HG02884 (cell line): ENCODE data around the gene MOV10.
A peak's percentile ranks its signal among the peaks of the same experiment; 100 is the strongest.

Source experiments
- ATAC-seq: cut with Tn5 transposase; IDR thresholded peaks from one replicate; pipeline ENCODE4 v1.9.1; 2021; ENCODE audit warnings: mild to moderate bottlenecking, moderate library complexity; ENCODE audit not compliant: unreplicated experiment

Gene MOV10

DNA sequence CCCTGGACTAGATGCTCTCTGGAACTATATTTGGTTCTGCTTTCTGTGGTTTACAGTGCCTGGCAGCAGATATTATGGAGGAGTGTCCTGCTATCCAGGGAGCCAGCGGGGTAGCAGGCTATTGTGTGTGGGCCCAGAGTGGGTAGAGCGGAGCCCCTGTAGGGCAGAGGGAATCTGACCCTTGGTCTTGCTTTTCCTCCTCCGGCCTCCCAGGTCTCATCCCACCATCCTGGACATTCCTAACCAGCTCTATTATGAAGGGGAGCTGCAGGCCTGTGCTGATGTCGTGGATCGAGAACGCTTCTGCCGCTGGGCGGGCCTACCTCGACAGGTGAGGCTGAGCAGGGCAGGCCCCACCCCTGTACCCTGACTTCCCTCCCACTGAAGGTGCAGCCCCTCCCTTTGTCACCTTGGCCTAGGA is 23.3 kb downstream of the MOV10 start:
- ATAC-seq = no peak

DNA sequence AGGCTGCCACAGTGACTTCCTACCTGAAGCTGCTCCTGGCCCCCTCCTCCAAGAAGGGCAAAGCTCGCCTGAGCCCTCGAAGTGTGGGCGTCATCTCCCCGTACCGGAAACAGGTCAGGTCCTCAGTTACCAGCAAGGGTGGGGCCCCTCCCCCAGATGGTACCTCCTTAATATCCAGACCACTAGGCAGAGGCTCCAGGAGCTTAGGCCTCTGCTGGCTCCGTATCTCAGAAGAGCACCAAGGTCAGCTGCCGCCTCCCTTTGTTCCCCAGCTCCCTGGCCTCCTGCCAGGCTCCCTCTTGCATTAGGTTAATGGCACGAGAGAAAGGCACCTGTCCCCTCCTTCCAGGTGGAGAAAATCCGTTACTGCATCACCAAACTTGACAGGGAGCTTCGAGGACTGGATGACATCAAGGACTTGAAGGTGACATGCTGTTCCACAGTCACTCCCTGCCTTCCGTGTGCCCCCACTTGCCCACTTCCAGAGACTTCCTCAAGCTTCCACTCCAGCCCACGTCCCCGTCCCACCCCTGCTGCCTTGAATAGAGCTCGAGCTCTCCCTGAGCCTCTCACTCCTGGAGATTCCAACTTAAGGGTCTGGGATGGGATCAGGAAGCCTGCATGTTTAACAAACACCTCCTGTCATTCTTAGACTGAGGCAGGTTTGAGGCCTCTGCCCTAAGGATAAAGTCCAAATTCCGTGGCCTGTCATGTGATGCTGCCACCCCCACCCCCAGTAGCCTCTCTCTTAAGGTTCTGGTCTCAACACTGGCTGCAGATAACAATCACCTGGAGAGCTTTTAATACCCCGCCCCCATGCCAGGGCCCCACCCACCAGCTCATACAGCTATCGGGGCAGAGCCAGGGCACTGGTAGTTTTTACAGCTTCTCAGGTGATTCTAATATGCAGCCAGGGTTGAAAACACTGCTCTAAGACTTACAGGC is 24.2 kb downstream of the MOV10 start:
- ATAC-seq = no peak

DNA sequence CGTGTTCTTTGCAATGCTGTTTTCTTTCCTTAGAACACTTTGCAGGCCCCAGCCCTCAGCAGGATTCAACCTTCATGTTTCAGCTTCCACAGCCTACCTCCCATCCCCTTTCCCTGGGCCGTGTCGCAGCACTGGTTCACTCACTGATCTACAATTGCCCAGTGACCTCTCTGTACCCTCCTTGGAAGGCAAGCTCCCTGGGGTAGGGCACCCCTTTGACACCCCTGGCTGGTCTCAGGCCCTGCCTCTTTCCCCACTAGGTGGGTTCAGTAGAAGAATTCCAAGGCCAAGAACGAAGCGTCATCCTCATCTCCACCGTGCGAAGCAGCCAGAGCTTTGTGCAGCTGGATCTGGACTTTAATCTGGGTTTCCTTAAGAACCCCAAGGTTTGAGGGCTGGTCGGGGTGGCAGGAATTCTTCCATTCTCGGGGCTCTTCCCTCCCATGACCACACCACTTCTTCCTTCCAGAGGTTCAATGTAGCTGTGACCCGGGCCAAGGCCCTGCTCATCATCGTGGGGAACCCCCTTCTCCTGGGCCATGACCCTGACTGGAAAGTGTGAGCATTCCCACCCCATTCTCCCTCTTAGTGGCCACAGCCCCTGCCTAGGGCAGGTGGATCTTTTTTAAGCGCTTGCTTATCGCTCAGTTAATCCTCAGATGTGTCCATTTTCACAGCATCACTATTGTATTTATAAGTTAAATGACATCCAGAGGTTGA is 25.1 kb downstream of the MOV10 start:
- no peak for ATAC-seq

DNA sequence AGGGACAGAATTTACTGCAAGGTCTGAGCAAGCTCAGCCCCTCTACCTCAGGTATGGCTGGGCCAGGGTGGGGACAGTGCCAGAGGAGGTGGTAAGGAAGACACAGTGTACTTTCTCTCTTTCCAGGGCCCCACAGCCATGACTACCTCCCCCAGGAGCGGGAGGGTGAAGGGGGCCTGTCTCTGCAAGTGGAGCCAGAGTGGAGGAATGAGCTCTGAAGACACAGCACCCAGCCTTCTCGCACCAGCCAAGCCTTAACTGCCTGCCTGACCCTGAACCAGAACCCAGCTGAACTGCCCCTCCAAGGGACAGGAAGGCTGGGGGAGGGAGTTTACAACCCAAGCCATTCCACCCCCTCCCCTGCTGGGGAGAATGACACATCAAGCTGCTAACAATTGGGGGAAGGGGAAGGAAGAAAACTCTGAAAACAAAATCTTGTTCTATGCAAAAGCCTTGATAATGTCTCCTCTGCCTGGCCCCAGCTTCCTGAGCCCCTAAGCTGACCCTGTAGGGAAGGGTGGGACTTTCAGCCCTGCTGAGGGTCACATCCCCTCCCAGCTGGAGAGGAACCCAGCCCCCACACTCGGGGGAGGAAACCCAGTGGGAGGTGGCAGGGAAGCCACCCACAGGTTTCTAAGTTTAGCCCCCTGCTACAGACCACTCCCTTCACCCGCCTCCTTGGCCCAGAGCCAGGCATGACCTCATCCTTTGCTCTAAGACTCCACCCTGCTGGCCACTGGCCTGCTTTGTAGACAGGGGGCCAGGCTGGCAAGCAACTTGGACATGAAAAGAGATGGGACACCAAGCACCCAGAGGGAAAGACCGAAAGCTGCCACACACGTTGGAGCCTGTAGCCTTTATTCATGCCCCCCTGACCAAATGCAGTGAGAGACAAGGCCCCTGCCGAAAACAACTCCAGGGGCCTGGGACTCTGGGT is 26.1 kb downstream of the MOV10 start:
- ATAC-seq = no peak

DNA sequence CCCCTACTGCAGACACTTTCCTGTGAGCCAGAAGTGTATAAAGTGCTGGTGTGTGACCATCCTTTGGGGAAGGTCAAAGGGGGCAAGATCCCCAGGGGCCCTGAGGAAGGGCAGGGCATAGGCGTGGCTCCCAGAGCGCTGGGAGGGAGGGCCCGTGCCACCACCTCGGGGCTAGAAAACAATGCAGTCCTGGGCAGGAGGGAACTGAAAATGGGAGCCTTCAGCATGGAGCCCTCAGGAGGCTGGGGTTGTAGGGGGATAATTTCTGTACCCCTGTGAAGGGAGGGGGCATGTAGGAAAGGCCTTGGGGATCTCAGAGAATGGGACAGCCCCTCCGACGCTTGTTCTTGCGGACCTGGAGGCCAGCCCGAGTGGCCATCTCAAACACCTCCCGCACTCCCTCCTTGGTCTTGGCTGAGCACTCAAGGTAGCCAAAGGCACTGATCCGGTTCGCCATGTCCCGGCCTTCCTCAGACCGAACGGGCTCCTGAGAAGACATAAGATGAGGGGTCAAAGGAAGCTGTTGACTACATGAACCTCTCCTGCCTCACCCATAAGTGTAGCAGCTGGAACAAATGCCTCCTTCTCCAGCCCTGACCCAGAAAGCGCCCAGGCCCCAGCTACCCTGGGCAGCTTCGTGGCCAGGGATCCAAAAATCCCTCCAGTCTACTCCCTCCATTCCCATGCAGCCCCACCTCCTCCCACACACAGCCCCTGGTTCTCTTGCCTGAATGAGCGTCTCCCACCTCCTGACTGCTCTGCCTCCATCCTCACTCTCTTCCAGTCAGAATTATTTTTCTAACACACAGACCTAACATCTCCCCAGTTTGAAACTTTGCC is 27.0 kb downstream of the MOV10 start:
- ATAC-seq = no peak

DNA sequence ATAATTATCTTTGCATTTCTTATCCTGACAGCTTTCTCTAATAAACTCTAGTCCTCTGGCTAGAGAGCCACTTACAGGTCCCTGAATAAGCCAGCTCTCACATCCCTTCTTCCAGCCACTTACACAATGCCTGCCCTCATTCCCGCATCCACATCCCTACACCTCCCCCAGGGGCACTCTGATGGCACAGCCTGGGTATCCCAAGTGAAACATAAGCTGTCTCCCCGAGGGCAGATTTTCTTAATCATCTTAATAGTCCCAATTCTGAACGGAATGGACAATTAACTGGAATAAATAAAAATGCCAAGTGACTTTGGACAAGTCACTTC is 27.6 kb downstream of the MOV10 start:
- no peak for ATAC-seq

DNA sequence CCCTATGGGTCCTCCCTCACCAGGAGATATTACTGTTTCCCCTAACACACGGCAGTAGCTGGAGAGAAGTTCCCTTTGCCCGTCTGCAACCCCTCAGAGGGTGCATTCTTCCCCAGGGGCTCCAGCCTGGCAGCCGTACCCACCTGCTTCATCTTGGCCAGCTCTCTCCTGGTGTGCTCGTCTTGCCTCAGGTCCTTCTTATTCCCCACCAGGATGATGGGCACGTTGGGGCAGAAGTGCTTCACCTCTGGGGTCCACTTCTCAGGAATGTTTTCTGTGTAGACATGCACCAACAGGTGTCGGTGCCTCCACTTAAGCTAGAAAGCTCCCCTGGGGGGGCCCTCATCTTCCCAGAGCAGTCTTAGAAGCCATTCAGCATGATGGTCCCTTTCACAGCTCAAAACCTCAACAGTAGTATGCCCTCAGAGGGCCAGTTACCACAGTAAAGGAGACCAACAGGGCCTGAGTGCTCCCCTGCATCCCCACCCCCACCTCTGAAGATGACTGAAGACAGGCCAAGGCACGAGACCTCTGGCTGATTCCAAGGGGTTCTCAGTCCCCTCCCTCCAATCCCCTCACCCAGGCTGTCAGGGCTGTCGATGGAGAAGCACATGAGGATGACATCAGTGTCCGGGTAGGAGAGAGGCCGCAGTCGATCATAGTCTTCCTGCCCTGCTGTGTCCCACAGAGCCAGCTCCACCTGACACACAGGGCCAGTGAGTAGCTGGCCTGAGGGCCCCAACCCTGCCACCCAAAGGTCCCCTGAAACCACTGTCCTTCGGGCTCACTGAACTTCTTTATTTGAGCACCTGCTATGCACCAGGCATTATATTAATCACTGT is 28.2 kb downstream of the MOV10 start:
- no peak for ATAC-seq

DNA sequence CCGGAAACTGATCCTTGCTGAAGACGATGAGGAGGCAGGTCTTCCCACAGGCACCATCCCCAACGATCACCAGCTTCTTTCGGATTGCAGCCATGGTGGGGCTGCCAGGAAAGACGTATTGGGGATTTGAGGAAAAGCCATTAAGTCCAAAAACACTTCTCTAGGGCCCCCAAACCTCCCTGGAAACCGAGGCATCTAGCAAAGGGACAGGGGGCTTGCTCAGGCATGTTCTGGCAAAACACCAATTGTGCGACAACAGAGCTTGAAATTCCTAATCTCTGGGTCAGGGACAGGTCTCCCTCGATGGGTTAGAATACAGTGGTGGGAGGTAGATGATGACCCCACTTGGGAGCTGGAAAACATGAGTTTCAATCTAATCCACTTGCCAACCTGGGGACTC is 29.2 kb downstream of the MOV10 start:
- ATAC-seq = no peak

DNA sequence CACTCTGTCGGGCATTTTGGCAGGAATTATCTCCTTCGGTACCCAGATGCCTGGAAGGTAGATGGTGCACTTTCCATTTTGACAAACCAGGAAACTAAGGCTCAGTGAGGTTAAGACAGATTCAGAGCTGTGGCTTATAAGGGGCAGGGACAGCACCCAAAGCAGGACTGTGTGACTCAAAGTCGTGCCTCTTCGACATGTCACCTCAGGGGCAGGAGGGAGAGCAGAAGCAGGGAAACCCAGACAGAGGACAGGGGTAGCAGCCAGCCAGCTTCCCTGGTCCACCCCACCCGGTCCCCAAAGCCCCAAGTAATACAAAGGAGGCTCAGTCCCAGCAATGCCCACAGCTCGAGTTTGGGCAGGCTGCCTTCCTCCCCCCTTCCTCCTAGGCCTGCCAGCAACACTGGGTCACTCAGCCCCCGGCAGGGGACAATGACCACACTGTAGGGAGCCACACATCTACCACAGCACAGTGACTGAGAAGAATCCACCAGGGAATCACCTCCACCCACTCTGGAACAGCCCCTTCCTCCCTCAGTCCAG is 30.0 kb downstream of the MOV10 start:
- ATAC-seq = no peak

DNA sequence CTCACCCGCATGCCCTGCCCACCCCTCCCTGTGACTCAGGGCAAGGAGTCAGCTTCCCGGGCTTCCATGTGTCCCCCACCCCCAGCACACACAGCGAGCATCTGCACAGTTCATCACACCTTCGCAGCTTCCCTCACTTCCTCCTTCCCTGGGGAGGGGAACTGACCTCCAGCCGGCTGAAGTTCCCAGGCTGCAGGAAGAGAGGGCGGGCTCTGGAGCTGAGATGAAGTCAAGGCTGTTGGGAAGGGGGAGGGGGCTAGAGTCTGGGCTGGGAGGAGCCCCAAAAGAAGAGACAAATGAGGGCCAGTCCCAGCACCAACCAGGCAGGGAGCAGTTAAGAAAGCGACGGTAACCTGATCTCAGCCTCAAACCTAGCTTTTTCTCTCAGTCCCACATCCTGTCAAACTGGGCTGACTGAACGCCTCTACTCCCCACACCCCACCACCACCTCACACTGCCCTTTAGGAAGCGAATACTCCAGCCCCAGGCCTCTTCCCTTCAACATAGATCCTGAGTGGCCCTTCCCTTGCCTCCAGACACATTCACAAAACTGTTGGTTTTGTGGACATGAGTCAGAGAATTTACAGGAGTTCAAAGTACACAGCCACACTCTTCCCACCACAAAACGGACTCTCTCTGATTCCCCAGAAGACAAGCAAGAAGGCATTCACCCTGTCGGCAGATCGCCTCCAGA is 30.6 kb downstream of the MOV10 start:
- ATAC-seq = peak; percentile 57

DNA sequence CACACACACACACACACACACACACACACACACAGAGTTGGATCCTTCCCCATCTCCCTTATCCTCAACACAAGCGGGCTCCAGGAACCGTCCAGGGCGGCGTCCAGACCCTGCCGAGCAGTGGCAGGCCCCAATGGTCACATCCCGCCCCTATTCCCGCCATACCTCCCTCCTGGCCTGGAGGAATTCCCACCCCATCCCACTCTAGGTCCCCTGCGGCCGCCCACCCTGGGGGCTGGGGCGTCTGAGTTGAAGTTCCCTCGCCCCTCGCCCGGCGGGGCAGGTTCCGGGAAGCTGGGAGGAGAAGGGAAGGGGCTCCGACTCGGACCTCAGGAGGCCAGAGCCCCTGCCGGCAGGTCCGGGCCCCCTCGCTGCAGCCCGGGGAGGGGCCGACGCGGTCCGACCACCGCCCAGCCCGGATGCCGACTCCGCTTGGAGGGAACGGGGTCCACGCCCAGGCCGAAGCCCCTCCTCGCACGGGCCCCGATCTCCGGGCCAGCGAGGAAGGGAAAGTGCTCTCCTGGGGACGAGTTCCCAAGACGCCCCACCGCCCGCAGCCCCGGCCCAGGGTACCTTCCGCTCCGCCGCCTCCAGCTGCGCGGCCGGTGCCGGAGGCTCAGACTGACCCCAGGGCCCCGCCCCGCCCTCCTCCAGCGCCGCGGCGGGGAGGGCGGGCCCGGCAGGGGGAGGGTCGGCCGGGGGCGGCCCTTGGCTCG is 32.2 kb downstream of the MOV10 start, which contains the start of gene RHOC:
TSS of gene RHOC (minus strand) at position 623 of the 716 bp plus-strand sequence. CDS start 3,328 bp downstream, outside the sequence.
- ATAC-seq = peak; percentile 46

DNA sequence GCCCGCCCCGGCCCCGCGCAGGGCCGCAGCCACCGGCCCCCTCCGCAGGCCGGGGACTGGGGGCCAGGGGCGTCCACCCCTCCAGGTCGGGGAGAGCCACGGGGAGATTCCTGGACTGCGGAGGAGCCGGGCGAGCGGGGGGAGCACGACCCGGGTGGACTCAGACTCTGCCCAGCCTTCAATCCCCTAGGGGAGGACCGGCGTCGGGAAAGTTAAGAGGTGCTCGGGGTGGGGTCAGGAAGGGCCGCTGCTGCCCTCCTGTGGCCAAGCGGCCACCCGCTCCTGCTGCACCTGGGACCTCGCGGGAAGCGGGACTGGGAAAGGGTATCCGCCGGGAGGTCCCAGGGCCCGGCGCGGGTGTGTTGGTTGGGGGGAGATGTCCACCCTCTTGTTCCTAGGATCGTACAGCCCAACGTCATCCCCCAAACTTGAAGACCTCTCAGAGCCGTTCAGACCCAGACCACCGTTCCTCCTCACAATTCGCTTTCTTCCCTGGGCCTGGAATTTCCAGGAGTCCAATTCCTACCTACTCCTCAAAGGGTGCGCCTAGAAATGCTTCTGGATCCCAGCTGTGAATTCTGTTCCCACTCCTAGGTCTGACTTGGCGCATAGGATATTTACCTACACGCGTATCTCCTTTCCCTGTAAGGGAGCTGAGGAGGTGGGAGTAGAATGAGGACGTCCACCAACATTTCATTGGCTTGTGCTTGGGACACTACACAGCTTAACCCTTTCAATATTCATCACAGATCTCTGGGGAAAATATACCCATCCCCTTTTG is 33.0 kb downstream of the MOV10 start:
- peak; percentile 43 for ATAC-seq

DNA sequence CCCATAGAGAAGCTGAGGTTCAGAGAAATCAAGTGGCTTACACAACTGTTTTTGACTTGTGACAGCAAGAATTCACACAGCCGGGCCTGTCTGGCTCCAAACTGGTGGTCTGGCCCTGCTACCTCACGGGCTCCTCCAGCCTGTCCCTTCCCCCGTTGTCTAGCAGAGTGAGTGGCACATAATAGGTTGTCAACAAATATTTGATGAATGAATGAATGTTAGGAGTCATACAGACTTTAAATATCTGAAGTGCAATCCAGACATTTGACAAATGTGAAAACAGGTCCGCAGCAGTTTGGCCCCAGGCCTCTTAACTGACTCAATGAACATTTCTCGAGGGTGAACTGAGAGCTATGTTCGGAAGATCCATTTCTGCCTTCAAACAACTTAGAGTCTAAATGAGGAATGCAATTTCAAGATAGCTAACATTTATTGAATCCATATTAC is 33.6 kb downstream of the MOV10 start:
- no peak for ATAC-seq

DNA sequence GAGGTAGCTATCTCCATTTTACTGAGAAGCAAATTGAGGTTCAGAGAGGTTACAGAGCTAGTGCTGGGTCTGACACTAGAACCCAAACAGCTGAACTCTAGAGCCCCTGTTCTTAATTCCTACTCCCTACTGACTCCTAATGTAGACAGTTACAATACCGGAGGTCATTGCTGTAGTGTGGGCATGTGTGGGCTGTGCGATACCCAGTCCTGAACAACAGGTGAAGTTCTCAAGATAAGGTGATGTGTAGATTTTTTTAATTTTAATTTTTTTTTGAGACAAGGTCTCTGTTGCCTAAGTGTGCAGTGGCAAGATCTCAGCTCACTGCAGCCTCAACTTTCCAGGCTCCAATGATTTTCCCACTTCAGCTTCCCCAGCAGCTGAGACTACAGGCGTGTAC is 34.0 kb downstream of the MOV10 start:
- no peak for ATAC-seq

DNA sequence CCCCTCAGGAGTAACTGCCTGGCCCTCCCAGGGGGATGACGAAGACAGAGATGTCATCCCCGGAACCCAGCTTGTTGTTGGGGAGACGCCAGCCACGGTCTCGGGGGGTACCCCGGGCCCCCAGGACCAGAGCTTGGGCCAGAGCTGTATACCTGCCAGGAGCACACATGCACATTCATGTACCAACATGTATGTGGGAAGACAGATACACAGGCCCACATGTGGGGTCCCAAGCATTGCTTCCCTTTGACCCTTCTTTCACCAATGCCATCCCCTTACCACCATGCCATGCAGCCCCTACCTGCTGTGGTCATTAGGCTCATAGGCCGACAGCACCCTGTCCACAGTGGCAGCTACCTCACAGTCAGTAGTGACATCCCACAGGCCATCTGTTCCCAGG is 35.7 kb downstream of the MOV10 start:
- ATAC-seq = no peak

DNA sequence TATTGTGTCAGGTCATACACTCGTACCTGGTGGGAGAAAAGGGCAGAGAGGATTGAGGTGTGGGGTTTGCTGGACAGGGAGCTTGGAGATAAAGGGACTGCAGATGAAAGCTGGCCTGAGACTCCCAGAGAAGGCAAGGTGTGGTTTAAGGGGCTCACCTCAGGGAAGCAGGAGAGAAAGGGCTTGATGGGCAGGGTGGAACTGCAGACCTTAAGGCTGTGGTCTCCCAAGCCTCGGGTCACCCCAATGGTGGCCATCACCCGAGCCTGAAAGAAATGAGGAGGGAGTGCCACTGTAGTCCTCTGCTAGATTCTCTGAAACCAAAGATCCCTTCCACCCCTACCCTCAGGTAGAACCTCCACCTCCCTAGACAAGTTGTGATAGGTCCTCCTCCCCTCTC is 36.1 kb downstream of the MOV10 start:
- ATAC-seq = no peak

DNA sequence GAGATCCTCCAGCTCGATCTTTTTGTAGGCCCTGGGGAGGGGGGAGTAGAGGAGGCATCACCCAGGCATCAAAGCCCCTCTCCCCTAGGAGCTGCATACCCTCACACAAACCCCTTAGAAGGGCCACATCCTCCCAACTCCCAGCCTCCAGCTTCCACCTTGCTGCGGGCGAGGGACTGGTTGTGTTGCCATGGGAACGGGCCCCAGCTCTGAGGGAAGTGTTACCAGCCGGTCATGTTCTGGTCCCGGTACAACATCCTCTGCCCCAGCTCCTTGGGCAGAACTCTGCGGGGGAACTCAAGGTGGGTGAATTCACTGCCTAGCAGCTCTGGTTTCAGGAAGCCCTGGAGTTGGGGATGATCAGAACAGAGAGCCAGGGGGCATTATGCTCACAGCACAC is 36.6 kb downstream of the MOV10 start:
- no peak for ATAC-seq
